NCI-H82 treated with DMSO at 0.1 percent for 48 hours (cell line): ENCODE measurements around the gene HPSE.
"Not testable (repeated sequence)": the region's sequence is repeated elsewhere in the genome, so short reads cannot be mapped to it uniquely, and the experiment has no call there.

Experiments used
- DNase-seq: peaks from one replicate; lab custom pipeline; 2025; ENCODE audit not compliant: unreplicated experiment; lab: John Stamatoyannopoulos, UW

The HPSE gene

GRCh38 chr4:83335701-83336100 is 1.1 kb upstream of the HPSE start:
- no peak for DNase-seq

GRCh38 chr4:83331956-83332355 is 2.7 kb downstream of the HPSE start:
- DNase-seq = no peak

- DNase-seq = no peak
Measured at GRCh38 chr4:83329521-83330110, 5.0 kb downstream of the HPSE start.

DNA sequence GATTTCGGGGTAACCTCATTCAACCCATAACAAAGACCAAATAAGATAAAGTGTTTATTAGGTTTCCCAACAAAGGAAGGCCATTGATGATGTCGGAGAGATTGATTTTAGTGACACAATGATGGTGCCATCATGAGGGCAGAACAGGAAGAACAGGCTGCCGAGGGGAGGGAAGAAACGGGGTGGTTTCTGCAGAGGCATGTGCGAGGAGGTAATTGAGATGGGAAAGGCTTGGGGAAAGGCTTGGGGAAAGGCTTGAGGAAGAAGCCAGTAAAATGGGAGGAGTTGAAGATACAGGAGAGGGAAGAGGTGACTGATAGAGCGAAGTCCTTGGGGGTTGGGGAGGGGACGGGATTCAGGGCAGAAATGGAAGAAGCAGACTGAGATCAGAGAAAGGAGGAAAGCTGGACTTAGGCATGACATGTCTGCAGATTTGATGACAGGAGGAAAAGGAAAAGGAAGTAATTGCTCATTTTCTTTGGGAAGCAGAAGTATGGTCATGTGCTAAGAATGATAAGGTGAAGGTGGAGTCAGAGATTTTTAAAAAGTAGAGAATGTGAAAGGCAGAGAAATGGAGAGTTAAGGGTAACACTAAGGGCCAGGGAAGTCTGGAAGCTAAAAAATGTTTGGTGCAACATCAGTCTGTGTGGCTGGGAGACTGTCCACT is 6.0 kb downstream of the HPSE start:
- DNase-seq = no peak

- no peak for DNase-seq
Measured at GRCh38 chr4:83326546-83326945, 8.1 kb downstream of the HPSE start.

- DNase-seq = not testable (repeated sequence)
Measured at GRCh38 chr4:83325306-83325705, 9.3 kb downstream of the HPSE start.

- DNase-seq = no peak
Measured at GRCh38 chr4:83323136-83323535, 11.5 kb downstream of the HPSE start.

DNA sequence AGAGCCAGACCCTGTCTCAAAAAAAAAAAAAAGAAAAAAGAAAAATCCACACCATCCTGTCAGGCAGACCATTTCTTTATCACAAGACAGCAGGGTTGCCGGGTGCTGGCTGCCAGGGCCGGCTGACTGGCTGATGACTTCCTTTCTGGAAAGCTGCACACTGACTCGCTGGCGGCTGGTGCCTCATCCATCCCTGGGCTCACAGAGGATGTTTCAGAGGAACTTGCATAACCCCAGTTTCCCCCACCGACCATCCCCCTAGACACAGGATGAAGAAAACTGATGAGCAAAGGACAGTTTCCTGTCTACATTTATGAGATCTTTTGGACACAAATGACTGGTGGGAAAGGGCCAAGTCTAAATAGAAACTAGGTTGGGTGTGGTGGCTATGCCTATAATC is 14.1 kb downstream of the HPSE start:
- no peak for DNase-seq

- DNase-seq = no peak
Measured at GRCh38 chr4:83318666-83319065, 16.0 kb downstream of the HPSE start.

DNA sequence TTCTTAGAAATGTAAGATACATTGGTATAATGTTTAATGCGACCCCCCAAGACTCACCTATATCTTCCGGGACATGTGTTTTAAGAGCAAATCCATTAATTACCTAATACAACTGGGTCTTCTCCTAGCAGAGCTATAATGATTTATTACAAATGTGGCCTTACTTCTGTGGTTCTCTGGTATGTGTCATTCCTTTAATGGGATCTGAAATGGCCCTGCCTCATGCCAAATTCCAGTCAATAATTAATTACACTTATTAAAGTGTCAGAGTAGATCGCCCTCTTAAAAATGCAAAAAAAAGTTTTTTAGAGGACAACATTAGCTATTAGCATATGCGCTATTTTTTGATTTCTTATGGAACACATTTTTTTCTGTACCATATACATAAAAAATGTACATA is 17.0 kb downstream of the HPSE start:
- DNase-seq = no peak

DNA sequence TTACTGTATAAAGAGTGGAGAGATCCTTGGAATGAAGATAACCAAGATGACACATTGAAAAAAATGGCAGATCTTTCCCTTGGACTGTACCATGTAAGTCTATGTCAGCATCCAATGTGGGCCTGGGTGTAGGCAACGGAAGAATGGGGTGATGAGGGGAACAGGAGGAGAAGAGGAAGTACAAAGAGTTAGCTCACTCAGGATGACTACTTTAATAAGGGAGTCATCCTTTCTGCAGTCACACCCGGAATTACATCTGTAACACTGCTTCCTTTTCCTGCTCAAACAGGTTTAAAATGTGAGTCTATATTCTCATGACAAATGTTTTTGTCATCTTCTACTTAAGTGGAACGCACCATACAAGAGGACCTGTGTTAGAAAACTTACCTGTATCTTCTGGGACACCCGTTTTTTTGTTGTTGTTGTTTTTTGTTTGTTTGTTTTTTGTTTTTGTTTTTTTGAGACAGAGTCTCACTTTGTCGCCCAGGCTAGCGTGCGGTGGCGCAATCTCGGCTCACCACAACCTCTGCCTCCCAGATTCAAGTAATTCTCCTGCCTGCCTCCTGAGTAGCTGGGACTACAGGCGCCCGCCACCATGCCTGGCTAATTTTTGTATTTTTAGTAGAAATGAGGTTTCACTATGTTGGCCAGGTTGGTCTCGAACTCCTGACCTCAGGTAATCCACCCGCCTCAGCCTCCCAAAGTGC is 18.0 kb downstream of the HPSE start:
- DNase-seq = no peak

- no peak for DNase-seq
Measured at GRCh38 chr4:83315341-83315870, 19.2 kb downstream of the HPSE start.

GRCh38 chr4:83308672-83309071 is 26.0 kb downstream of the HPSE start:
- no peak for DNase-seq

GRCh38 chr4:83307920-83308319 is 26.7 kb downstream of the HPSE start:
- no peak for DNase-seq

- DNase-seq = no peak
Measured at GRCh38 chr4:83305187-83305586, 29.5 kb downstream of the HPSE start.

DNA sequence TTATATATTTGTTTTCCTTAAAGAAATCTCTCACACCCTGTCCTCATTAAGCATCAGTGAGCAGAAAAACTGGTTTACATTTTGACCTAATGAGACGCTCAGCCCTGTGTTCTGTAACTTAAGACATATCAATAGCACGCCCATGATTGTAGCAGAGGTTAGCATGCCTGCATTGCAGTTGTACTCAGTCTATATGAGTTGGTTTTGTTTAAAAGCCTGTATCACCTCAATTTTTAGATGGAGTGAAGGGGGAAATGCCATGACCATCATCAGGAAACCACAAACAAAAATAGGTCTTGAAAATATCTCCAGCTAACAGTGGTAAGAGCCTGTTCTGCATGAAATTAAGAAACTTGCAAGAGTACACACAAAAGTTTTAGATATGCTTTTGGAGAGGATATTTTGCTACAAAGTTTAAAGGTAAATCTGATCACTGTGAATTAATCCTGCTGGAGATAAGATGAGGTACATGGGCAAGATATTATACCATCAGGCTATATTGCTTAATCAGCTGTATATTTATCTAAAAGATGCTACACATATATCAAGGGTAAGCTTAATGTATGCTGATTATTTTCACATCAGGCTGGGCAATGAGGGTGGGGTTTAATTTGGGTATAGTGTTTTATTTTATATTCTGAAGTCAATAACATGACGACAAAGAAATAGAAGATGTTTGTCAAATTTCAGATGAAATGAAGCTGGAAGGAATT is 36.9 kb downstream of the HPSE start:
- no peak for DNase-seq

GRCh38 chr4:83293305-83294046 is 41.2 kb downstream of the HPSE start:
- DNase-seq = no peak

DNA sequence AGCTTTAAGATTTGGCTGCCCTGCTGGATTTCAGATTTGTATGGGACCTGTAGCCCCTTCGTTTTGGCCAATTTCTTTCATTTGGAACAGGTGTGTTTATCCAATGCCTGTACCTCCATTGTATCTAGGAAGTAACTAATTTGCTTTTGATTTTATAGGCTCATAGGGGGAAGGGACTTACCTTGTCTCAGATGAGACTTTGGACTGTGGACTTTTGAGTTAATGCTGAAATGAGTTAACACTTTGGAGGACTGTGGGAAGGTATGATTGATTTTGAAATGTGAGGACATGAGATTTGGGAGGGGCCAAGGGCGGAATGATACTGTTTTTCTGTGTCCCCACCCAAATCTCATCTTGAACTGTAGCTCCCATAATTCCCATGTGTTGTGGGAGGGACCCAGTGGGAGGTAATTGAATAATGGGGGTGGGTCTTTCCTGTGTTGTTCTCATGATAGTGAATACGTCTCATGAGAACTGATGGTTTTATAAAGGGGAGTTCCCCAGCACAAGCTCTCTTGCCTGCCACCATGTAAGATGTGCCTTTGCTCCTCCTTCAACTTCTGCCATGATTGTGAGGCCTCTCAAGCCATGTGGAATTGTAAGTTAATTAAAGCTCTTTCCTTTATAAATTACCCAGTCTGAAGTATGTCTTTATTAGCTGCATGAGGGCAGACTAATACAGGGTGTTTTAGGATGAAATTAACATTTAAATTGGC is 44.4 kb downstream of the HPSE start:
- not testable (repeated sequence) for DNase-seq

DNA sequence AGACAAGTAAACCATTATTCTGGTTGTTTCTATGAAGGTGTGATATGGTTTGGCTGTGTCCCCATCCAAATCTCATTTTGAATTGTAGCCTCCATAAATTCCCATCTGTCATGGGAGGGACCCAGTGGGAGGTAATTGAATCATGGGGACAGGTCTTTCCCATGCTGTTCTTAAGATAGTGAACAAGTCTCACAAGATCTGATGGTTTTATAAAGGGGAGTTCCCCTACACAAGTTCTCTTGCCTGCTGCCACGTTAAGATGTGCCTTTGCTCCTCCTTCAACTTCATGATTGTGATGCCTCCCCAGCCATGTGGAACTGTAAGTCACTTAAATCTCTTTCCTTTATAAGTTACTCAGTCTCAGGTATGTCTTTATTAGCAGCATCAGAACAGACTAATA is 46.3 kb downstream of the HPSE start:
- not testable (repeated sequence) for DNase-seq

DNA sequence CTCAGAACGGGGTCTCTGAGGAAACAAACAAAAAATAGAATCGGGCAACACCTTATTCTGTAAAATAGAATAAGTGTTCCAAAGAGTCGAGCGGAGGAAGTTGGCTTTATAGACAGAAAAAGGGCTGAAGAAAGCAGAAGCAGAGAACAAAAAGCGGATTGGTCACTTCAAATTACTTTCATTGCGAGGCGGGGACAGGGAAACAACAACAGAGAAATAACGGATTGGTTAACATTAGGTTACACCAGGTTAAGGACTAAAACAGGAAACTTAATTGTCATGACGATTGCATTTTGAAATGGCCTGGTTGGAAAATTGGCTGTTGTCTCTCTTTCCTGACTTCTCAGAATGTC is 49.6 kb downstream of the HPSE start:
- DNase-seq = no peak
